HepG2 (cell line): ENCODE data around the gene SAAL1. TPM values are rescaled to one million over a fixed set of nuclear protein-coding genes. Genes with fewer than 3 reads are reported as not detected.
A peak's percentile ranks its signal among the peaks of the same experiment; 100 is the strongest.

Experiments
- BHLHE40 ChIP-seq: IDR thresholded peaks from 2 replicates; pipeline ENCODE4 v1.6.1; 2011; ENCODE audit warnings: low read length, improper control_type of control experiment
- DPF2 ChIP-seq: sonication (generic); formaldehyde crosslinking; IDR thresholded peaks from 2 replicates; pipeline ENCODE4 v1.4.0; 2020; ENCODE audit warnings: mild to moderate bottlenecking, low read depth, missing genetic modification reagents, borderline replicate concordance
- PHF8 ChIP-seq: sonication (generic); formaldehyde crosslinking; IDR thresholded peaks from 2 replicates; pipeline ENCODE4 v1.5.0; 2020; ENCODE audit warnings: missing genetic modification reagents
- POLR2AphosphoS5 ChIP-seq: IDR thresholded peaks from 2 replicates; pipeline ENCODE4 v1.6.1; 2012; ENCODE audit warnings: low read depth, low read length
- POLR2G ChIP-seq: fragments of 200-400 bp; formaldehyde crosslinking; IDR thresholded peaks from 2 replicates; pipeline ENCODE4 v1.6.1; 2018; ENCODE audit warnings: mild to moderate bottlenecking, low read depth, low read length, moderate library complexity
- SETDB1 ChIP-seq: sonication (generic); formaldehyde crosslinking; IDR thresholded peaks from 2 replicates; pipeline ENCODE4 v1.5.1; 2020; ENCODE audit warnings: missing genetic modification reagents, mild to moderate bottlenecking, borderline replicate concordance
- SP1 ChIP-seq, 2 experiments: fragments of 450-650 bp in 1 of 2; sonication (generic) in 1 of 2; formaldehyde crosslinking in 1 of 2; IDR thresholded peaks; 2 replicates each; pipeline versions ENCODE4 v1.4.0 to v1.6.1; 2016 to 2020; ENCODE audit warnings: missing genetic modification reagents in 1 of 2
- TEAD2 ChIP-seq: sonication (generic); formaldehyde crosslinking; IDR thresholded peaks from 2 replicates; pipeline ENCODE4 v1.9.0; 2021; ENCODE audit warnings: missing genetic modification reagents
- TOPORS ChIP-seq: sonication (generic); formaldehyde crosslinking; IDR thresholded peaks from 2 replicates; pipeline ENCODE4 v1.8.0; 2023; ENCODE audit warnings: mild to moderate bottlenecking, missing genetic modification reagents
- YEATS4 ChIP-seq: sonication (generic); formaldehyde crosslinking; IDR thresholded peaks from 2 replicates; pipeline ENCODE4 v1.4.0; 2020; ENCODE audit warnings: missing genetic modification reagents, borderline replicate concordance
- ZFP90 ChIP-seq: sonication (generic); formaldehyde crosslinking; IDR thresholded peaks from 2 replicates; pipeline ENCODE4 v1.8.0; 2022; ENCODE audit warnings: missing genetic modification reagents, mild to moderate bottlenecking, inconsistent platforms, borderline replicate concordance
- ZMYM4 ChIP-seq: sonication (generic); formaldehyde crosslinking; IDR thresholded peaks from 2 replicates; pipeline ENCODE4 v1.8.1; 2023; ENCODE audit warnings: mild to moderate bottlenecking, missing genetic modification reagents
- ZNF326 ChIP-seq: sonication (generic); formaldehyde crosslinking; IDR thresholded peaks from 2 replicates; pipeline ENCODE4 v1.4.0; 2020; ENCODE audit warnings: missing genetic modification reagents, borderline replicate concordance
- ZZZ3 ChIP-seq: sonication (generic); formaldehyde crosslinking; IDR thresholded peaks from 2 replicates; pipeline ENCODE4 v1.4.0; 2020; ENCODE audit warnings: missing genetic modification reagents, mild to moderate bottlenecking, borderline replicate concordance
- polyA plus RNA-seq, 8 experiments: library from polyadenylated mRNA; depleted of rRNA in 3 of 8; stranded (reverse) in 7 of 8; unstranded in 1 of 8; fragments of >200 nt; fragmentation: Illumina TruSeq in 4 of 8; extraction: Trizol in 4 of 8; gene quantifications; 2 replicates each; pipeline versions ENCODE4 v1.2.1 to v1.2.3, GENCODE V29; 2011 to 2016; ENCODE audit warnings: low read depth in 4 of 8, missing spikeins in 1 of 8, mixed read lengths in 1 of 8; ENCODE audit not compliant: insufficient read depth in 1 of 8
- total RNA-seq, 5 experiments: library from RNA; depleted of rRNA; stranded (reverse); fragments of >200 nt; fragmentation: Illumina TruSeq; extraction: Trizol; gene quantifications; 2 replicates each; pipeline ENCODE4 v1.2.3, GENCODE V29; 2016; ENCODE audit warnings: low read depth in 1 of 5
- TF ChIP-seq, protein P1 (sequence below): sonication (generic); formaldehyde crosslinking; IDR thresholded peaks from 2 replicates; pipeline ENCODE4 v1.8.0; 2022; ENCODE audit warnings: mild to moderate bottlenecking, missing genetic modification reagents
- TF ChIP-seq, protein P2 (sequence below): sonication (generic); formaldehyde crosslinking; IDR thresholded peaks from 2 replicates; pipeline ENCODE4 v1.8.0; 2022; ENCODE audit warnings: low read depth, missing genetic modification reagents
- TF ChIP-seq, protein P3 (sequence below): sonication (generic); formaldehyde crosslinking; IDR thresholded peaks from 2 replicates; pipeline ENCODE4 v1.5.1; 2020; ENCODE audit warnings: mild to moderate bottlenecking, missing genetic modification reagents, borderline replicate concordance
- TF ChIP-seq, protein P4 (sequence below): sonication (generic); formaldehyde crosslinking; IDR thresholded peaks from 2 replicates; pipeline ENCODE4 v1.5.1; 2020; ENCODE audit warnings: missing genetic modification reagents, mild to moderate bottlenecking, borderline replicate concordance
- TF ChIP-seq, protein P5 (sequence below): sonication (generic); formaldehyde crosslinking; IDR thresholded peaks from 2 replicates; pipeline ENCODE4 v1.5.0; 2020; ENCODE audit warnings: missing genetic modification reagents

SAAL1 gene
- total and polyA plus RNA-seq, 2 of the 13 experiments (the other 11 are each of a cell fraction or from before 2014, with no cell fraction given), result 16.5 to 46.0 TPM

DNA sequence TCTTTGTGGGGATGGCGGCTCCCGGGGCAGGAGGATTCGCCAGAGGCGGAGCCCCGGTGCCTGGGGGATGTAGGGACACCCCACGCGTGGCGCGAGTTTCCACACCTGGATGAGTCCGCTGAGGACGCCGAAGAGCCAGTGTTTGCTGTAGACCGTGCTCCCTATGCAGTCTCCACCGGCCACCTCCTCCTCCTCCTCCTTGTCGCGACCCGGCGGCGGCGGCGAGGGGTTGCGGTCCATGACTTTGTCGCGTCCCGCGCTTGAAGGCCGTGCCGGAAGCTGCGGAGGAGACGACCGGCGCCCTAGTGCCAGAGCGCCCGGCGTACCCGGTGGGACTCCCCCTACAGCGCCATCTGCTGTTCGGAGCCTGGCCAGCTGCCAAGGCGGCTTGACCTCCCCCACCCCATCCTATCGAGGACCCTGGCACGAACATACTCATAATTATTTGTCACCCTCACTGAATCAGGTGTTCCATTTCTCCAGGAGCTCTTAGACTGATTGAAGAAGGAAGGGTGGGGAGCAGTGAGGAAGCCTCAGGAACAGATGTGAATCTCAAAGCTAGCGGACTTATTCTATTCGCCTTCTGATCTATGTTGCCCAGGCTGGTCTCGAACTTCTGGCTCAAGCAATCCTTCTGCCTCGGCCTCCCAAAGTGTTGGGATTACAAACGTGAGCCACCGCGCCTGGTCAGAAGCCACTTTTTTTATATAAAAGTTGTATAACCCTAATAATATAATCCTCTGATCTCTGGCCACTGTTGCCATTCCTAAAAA, at the start of gene SAAL1 (continued):
- TF ChIP-seq, protein P1, sequence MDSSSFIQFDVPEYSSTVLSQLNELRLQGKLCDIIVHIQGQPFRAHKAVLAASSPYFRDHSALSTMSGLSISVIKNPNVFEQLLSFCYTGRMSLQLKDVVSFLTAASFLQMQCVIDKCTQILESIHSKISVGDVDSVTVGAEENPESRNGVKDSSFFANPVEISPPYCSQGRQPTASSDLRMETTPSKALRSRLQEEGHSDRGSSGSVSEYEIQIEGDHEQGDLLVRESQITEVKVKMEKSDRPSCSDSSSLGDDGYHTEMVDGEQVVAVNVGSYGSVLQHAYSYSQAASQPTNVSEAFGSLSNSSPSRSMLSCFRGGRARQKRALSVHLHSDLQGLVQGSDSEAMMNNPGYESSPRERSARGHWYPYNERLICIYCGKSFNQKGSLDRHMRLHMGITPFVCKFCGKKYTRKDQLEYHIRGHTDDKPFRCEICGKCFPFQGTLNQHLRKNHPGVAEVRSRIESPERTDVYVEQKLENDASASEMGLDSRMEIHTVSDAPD (CRISPR knock-in tag), result no peak
- TF ChIP-seq BHLHE40, result 0 out of 2 replicates have a peak, but pooled peaks have one; percentile 10
- TF ChIP-seq ZMYM4, result peak; percentile 99
- no peak for TF ChIP-seq SETDB1 (CRISPR knock-in tag)
- no peak for TF ChIP-seq TOPORS
- TF ChIP-seq TEAD2, result no peak
- peak; percentile 87 for TF ChIP-seq POLR2G
- peak; percentile 86 for TF ChIP-seq YEATS4
- TF ChIP-seq PHF8 (CRISPR knock-in tag), result peak; percentile 95
- TF ChIP-seq, protein P2, sequence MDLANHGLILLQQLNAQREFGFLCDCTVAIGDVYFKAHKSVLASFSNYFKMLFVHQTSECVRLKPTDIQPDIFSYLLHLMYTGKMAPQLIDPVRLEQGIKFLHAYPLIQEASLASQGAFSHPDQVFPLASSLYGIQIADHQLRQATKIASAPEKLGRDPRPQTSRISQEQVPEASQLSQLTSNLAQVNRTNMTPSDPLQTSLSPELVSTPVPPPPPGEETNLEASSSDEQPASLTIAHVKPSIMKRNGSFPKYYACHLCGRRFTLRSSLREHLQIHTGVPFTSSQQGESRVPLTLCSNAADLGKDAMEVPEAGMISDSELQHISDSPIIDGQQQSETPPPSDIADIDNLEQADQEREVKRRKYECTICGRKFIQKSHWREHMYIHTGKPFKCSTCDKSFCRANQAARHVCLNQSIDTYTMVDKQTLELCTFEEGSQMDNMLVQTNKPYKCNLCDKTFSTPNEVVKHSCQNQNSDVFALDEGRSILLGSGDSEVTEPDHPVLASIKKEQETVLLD (CRISPR knock-in tag), result no peak
- TF ChIP-seq, protein P3, sequence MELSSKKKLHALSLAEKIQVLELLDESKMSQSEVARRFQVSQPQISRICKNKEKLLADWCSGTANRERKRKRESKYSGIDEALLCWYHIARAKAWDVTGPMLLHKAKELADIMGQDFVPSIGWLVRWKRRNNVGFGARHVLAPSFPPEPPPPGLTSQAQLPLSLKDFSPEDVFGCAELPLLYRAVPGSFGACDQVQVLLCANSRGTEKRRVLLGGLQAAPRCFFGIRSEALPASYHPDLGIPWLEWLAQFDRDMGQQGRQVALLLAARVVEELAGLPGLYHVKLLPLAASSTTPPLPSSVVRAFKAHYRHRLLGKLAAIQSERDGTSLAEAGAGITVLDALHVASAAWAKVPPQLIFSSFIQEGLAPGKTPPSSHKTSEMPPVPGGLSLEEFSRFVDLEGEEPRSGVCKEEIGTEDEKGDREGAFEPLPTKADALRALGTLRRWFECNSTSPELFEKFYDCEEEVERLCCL (CRISPR knock-in tag), result no peak
- no peak for TF ChIP-seq ZNF326 (CRISPR knock-in tag)
- peak; percentile 76 for TF ChIP-seq POLR2AphosphoS5
- peak; percentile 87 for TF ChIP-seq ZFP90
- peak; percentile 88 for TF ChIP-seq ZZZ3 (CRISPR knock-in tag)
- TF ChIP-seq SP1 (IDR thresholded peaks at IDR 0.05), result no peak
- TF ChIP-seq SP1 (CRISPR knock-in tag; IDR thresholded peaks at IDR 0.05), result peak; percentile 15; the same call in 1 of the 2 replicates
- no peak for TF ChIP-seq DPF2
- TF ChIP-seq, protein P4, sequence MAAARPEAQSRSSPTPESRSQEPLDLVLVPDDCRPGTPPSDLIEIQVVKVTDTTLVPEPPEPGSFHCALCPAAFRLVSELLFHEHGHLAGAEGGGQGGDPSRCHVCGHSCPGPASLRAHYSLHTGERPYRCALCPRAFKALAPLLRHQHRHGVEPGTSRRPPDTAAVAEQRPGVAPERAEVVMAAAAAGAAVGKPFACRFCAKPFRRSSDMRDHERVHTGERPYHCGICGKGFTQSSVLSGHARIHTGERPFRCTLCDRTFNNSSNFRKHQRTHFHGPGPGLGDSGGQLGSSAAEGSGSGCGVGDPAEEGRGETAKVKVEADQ (CRISPR knock-in tag), result no peak
- TF ChIP-seq, protein P5, sequence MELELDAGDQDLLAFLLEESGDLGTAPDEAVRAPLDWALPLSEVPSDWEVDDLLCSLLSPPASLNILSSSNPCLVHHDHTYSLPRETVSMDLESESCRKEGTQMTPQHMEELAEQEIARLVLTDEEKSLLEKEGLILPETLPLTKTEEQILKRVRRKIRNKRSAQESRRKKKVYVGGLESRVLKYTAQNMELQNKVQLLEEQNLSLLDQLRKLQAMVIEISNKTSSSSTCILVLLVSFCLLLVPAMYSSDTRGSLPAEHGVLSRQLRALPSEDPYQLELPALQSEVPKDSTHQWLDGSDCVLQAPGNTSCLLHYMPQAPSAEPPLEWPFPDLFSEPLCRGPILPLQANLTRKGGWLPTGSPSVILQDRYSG (CRISPR knock-in tag), result no peak
